Hair follicular keratinocyte (primary cell): ENCODE data around the gene FGD6. TPM values are rescaled to one million over a fixed set of nuclear protein-coding genes. Genes with fewer than 3 reads are reported as not detected.

Experiments used
- total RNA-seq: library from RNA; depleted of rRNA; stranded (reverse); fragments of >200 nt; gene quantifications from 2 replicates; pipeline ENCODE4 v1.2.3, GENCODE V29; 2015

The FGD6 gene
- total RNA-seq: 31.1 and 53.5 TPM in 2 replicates

GRCh38 chr12:95217377-95218149 lies at the start of gene FGD6, which contains the start of gene VEZT:
Gene FGD6, minus strand, starts transcription at chr12:95217467. Its CDS starts 227 bp downstream, at chr12:95217240.
Gene VEZT, plus strand, starts transcription at chr12:95217807. Its CDS starts 44 bp downstream, at chr12:95217851.

GRCh38 chr12:95072900-95073697 lies 144.2 kb downstream of the FGD6 start, which contains the start of gene NR2C1:
Gene NR2C1, minus strand, starts transcription at chr12:95073618. Its CDS starts 6,234 bp downstream, at chr12:95067384.

Other genes starting within 250 kb of the FGD6 start
- gene NDUFA12, start 213.8 kb downstream of the FGD6 start, total RNA-seq: 147 and 351 TPM in 2 replicates
- gene NR2C1, start 143.8 kb downstream of the FGD6 start, total RNA-seq: 15.8 and 24.1 TPM in 2 replicates
- 68.8 and 98.6 TPM in 2 replicates for gene VEZT, start 340 bp upstream of the FGD6 start, total RNA-seq